ENCODE data around the gene ATP5F1D. TPM values are rescaled to one million over a fixed set of nuclear protein-coding genes. Genes with fewer than 3 reads are reported as not detected.

The ATP5F1D gene
- total and polyA plus RNA-seq, 2 of the 13 experiments (the other 11 are each of a cell fraction or from before 2014, with no cell fraction given): 39.4 to 78.7 TPM

DNA sequence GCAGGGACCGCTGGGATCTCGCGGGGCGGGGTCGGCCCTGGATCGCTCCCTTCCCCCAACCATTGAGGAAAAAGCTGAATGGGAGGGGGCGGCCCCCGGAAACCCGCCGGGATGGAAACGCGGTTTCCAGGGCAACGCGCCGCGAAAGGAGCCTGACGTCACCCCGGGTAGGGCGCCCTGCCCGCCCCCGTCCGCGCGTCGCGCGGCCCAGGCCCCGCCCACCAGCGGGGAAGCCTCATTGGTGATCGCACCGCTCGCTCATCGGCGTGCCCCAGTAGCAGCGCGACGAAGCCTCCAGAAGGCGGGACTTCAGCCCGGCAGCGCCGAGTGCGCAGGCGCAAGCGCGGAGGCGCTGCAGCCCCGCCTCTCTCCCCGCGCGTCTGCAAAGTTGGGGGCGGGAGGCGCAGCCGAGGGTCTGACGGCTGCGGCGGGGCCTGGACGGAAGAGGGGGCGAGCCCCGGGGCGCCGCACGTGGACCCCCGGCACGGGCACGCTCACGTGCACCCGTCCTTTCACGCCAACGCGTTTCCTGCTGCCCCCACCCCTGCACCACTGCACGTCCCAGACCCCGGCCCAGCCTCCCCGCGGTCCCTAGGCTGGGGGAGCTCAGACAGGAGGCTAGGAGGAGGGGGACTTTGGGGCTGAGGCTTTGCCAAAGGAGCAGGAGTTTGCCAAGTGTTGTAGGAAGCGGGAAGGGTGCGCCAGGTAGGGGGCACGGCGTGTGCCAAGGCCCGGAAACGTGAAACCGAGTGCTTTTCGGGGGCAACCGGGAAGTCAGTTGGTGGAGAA is 19.4 kb downstream of the ATP5F1D start (continued):
- TF ChIP-seq, protein P1, sequence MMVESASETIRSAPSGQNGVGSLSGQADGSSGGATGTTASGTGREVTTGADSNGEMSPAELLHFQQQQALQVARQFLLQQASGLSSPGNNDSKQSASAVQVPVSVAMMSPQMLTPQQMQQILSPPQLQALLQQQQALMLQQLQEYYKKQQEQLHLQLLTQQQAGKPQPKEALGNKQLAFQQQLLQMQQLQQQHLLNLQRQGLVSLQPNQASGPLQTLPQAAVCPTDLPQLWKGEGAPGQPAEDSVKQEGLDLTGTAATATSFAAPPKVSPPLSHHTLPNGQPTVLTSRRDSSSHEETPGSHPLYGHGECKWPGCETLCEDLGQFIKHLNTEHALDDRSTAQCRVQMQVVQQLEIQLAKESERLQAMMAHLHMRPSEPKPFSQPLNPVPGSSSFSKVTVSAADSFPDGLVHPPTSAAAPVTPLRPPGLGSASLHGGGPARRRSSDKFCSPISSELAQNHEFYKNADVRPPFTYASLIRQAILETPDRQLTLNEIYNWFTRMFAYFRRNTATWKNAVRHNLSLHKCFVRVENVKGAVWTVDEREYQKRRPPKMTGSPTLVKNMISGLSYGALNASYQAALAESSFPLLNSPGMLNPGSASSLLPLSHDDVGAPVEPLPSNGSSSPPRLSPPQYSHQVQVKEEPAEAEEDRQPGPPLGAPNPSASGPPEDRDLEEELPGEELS (CRISPR knock-in tag; IDR thresholded peaks at IDR 0.05): no peak
- TF ChIP-seq, protein P2, sequence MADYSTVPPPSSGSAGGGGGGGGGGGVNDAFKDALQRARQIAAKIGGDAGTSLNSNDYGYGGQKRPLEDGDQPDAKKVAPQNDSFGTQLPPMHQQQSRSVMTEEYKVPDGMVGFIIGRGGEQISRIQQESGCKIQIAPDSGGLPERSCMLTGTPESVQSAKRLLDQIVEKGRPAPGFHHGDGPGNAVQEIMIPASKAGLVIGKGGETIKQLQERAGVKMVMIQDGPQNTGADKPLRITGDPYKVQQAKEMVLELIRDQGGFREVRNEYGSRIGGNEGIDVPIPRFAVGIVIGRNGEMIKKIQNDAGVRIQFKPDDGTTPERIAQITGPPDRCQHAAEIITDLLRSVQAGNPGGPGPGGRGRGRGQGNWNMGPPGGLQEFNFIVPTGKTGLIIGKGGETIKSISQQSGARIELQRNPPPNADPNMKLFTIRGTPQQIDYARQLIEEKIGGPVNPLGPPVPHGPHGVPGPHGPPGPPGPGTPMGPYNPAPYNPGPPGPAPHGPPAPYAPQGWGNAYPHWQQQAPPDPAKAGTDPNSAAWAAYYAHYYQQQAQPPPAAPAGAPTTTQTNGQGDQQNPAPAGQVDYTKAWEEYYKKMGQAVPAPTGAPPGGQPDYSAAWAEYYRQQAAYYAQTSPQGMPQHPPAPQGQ (CRISPR knock-in tag; IDR thresholded peaks at IDR 0.05; ENCODE audit: borderline replicate concordance): no peak
- TF ChIP-seq NCOA1 (CRISPR knock-in tag; IDR thresholded peaks at IDR 0.05): no peak
- TF ChIP-seq NR1H2 (CRISPR knock-in tag; IDR thresholded peaks at IDR 0.05; ENCODE audit: borderline replicate concordance, low read depth): no peak
- TF ChIP-seq MYNN (CRISPR knock-in tag; IDR thresholded peaks at IDR 0.05; ENCODE audit: low read depth): no peak
- no peak for TF ChIP-seq ZNF839 (CRISPR knock-in tag; IDR thresholded peaks at IDR 0.05; ENCODE audit: borderline replicate concordance)
- TF ChIP-seq CEBPG (CRISPR knock-in tag; IDR thresholded peaks at IDR 0.05): no peak
- TF ChIP-seq ZNF446 (CRISPR knock-in tag; IDR thresholded peaks at IDR 0.05): no peak
- TF ChIP-seq NPAS2 (CRISPR knock-in tag; IDR thresholded peaks at IDR 0.05; ENCODE audit: borderline replicate concordance): no peak
- TF ChIP-seq FOXO1 (CRISPR knock-in tag; IDR thresholded peaks at IDR 0.05): no peak
- TF ChIP-seq, protein P3, sequence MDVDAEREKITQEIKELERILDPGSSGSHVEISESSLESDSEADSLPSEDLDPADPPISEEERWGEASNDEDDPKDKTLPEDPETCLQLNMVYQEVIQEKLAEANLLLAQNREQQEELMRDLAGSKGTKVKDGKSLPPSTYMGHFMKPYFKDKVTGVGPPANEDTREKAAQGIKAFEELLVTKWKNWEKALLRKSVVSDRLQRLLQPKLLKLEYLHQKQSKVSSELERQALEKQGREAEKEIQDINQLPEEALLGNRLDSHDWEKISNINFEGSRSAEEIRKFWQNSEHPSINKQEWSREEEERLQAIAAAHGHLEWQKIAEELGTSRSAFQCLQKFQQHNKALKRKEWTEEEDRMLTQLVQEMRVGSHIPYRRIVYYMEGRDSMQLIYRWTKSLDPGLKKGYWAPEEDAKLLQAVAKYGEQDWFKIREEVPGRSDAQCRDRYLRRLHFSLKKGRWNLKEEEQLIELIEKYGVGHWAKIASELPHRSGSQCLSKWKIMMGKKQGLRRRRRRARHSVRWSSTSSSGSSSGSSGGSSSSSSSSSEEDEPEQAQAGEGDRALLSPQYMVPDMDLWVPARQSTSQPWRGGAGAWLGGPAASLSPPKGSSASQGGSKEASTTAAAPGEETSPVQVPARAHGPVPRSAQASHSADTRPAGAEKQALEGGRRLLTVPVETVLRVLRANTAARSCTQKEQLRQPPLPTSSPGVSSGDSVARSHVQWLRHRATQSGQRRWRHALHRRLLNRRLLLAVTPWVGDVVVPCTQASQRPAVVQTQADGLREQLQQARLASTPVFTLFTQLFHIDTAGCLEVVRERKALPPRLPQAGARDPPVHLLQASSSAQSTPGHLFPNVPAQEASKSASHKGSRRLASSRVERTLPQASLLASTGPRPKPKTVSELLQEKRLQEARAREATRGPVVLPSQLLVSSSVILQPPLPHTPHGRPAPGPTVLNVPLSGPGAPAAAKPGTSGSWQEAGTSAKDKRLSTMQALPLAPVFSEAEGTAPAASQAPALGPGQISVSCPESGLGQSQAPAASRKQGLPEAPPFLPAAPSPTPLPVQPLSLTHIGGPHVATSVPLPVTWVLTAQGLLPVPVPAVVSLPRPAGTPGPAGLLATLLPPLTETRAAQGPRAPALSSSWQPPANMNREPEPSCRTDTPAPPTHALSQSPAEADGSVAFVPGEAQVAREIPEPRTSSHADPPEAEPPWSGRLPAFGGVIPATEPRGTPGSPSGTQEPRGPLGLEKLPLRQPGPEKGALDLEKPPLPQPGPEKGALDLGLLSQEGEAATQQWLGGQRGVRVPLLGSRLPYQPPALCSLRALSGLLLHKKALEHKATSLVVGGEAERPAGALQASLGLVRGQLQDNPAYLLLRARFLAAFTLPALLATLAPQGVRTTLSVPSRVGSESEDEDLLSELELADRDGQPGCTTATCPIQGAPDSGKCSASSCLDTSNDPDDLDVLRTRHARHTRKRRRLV (CRISPR knock-in tag; IDR thresholded peaks at IDR 0.05): no peak
- TF ChIP-seq, protein P4, sequence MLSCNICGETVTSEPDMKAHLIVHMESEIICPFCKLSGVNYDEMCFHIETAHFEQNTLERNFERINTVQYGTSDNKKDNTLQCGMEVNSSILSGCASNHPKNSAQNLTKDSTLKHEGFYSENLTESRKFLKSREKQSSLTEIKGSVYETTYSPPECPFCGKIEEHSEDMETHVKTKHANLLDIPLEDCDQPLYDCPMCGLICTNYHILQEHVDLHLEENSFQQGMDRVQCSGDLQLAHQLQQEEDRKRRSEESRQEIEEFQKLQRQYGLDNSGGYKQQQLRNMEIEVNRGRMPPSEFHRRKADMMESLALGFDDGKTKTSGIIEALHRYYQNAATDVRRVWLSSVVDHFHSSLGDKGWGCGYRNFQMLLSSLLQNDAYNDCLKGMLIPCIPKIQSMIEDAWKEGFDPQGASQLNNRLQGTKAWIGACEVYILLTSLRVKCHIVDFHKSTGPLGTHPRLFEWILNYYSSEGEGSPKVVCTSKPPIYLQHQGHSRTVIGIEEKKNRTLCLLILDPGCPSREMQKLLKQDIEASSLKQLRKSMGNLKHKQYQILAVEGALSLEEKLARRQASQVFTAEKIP (CRISPR knock-in tag; IDR thresholded peaks at IDR 0.05; ENCODE audit: borderline replicate concordance): no peak
- TF ChIP-seq, protein P5, sequence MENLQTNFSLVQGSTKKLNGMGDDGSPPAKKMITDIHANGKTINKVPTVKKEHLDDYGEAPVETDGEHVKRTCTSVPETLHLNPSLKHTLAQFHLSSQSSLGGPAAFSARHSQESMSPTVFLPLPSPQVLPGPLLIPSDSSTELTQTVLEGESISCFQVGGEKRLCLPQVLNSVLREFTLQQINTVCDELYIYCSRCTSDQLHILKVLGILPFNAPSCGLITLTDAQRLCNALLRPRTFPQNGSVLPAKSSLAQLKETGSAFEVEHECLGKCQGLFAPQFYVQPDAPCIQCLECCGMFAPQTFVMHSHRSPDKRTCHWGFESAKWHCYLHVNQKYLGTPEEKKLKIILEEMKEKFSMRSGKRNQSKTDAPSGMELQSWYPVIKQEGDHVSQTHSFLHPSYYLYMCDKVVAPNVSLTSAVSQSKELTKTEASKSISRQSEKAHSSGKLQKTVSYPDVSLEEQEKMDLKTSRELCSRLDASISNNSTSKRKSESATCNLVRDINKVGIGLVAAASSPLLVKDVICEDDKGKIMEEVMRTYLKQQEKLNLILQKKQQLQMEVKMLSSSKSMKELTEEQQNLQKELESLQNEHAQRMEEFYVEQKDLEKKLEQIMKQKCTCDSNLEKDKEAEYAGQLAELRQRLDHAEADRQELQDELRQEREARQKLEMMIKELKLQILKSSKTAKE (CRISPR knock-in tag; IDR thresholded peaks at IDR 0.05; ENCODE audit: borderline replicate concordance): no peak; the same call in 1 of the 2 replicates
- no peak for TF ChIP-seq CEBPB (IDR thresholded peaks at IDR 0.05; ENCODE audit: borderline replicate concordance, low read depth, low read length)
- TF ChIP-seq NR2F1 (CRISPR knock-in tag; IDR thresholded peaks at IDR 0.05): no peak

Data from HepG2 (cell line).